Measurements from ENCODE around the gene HUNK.

GRCh38 chr21:31937303-31937702 lies 64.5 kb downstream of the HUNK start:
- TF ChIP-seq POLR2AphosphoS5 (IDR thresholded peaks at IDR 0.05) = no peak
- TF ChIP-seq, protein P1, sequence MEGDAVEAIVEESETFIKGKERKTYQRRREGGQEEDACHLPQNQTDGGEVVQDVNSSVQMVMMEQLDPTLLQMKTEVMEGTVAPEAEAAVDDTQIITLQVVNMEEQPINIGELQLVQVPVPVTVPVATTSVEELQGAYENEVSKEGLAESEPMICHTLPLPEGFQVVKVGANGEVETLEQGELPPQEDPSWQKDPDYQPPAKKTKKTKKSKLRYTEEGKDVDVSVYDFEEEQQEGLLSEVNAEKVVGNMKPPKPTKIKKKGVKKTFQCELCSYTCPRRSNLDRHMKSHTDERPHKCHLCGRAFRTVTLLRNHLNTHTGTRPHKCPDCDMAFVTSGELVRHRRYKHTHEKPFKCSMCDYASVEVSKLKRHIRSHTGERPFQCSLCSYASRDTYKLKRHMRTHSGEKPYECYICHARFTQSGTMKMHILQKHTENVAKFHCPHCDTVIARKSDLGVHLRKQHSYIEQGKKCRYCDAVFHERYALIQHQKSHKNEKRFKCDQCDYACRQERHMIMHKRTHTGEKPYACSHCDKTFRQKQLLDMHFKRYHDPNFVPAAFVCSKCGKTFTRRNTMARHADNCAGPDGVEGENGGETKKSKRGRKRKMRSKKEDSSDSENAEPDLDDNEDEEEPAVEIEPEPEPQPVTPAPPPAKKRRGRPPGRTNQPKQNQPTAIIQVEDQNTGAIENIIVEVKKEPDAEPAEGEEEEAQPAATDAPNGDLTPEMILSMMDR (IDR thresholded peaks at IDR 0.05) = no peak

Measured in sigmoid colon (tissue), 4 donors.